Calu3 (cell line): ENCODE results near the gene DUSP14. TPM values are rescaled to one million over a fixed set of nuclear protein-coding genes. Genes with fewer than 3 reads are reported as not detected.
A peak's percentile ranks its signal among the peaks of the same experiment; 100 is the strongest.

Experiments
- BruUV-seq: library from RNA; stranded (reverse); fragments of 400-500 nt; replicated peaks from 2 replicates; lab custom pipeline; 2021; lab: Mats Ljungman, UMichigan
- CTCF ChIA-PET: fragments of 300-600 bp; sonication (Branson Sonifier 250); formaldehyde crosslinking; loops from one replicate; lab custom pipeline; 2022; ENCODE audit warnings: antibody characterized with exemption; lab: Charles Lee
- DNase-seq: peaks from one replicate; pipeline ENCODE4 v3.0.0; 2022
- H3K27ac Mint-ChIP-seq: one replicate; pipeline ENCODE4 v1.8.0; 2022; ENCODE audit warnings: mixed read lengths; ENCODE audit not compliant: unreplicated experiment
- H3K27me3 Mint-ChIP-seq: one replicate; pipeline ENCODE4 v1.8.0; 2022; ENCODE audit warnings: mixed read lengths; ENCODE audit not compliant: unreplicated experiment
- H3K36me3 Mint-ChIP-seq: one replicate; pipeline ENCODE4 v1.8.0; 2022; ENCODE audit warnings: mild to moderate bottlenecking, moderate library complexity, mixed read lengths; ENCODE audit not compliant: insufficient read depth, unreplicated experiment
- H3K4me1 Mint-ChIP-seq: one replicate; pipeline ENCODE4 v1.8.0; 2022; ENCODE audit warnings: mild to moderate bottlenecking, low read depth, mixed read lengths; ENCODE audit not compliant: unreplicated experiment
- H3K4me3 Mint-ChIP-seq: one replicate; pipeline ENCODE4 v1.8.0; 2022; ENCODE audit warnings: mild to moderate bottlenecking, low read depth, moderate library complexity, mixed read lengths; ENCODE audit not compliant: unreplicated experiment
- H3K9me3 Mint-ChIP-seq: one replicate; pipeline ENCODE4 v1.8.0; 2022; ENCODE audit warnings: low read depth, mixed read lengths; ENCODE audit not compliant: unreplicated experiment
- intact Hi-C: fragments of 100-400 bp; cut with micrococcal nuclease; formaldehyde crosslinking; loops from one replicate; pipeline ENCODE4 v1.10.0; 2022; ENCODE audit not compliant: unreplicated experiment
- total RNA-seq: library from RNA; stranded (reverse); gene quantifications from 2 replicates; pipeline ENCODE4 v1.2.3, GENCODE V29; 2022
- TF ChIP-seq, protein P1 (sequence below): fragments of 200-600 bp; IDR thresholded peaks from one replicate; pipeline ENCODE4 v1.8.0; 2022; ENCODE audit warnings: antibody characterized with exemption; ENCODE audit not compliant: unreplicated experiment

Gene DUSP14
- total RNA-seq, 1 experiment from 2014 or later: 75.2 TPM

DNA sequence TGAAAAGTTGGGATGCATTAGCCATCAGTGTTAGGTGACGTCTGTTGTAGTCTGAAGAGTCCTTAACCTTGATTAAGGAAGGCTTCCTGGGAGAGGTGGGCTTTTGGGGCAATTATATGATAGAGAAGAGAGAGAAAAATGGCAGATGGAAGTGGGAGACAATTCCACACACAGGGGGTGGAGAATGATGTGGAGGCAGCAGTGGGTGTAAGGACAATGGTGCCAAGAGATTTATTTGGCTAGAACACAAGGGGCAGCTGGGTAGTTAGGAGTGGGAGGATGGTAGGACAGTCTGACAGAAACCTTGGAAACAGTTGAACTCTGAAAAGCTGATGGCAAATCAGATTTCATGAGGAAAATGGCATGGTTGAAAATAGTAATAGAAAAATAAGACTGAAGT is 10.7 kb upstream of the DUSP14 start:
- intact Hi-C loops: no loop called here
- Mint-ChIP-seq H3K4me1 (peaks cover 30% of the 10 kb centered on the region), H3K4me3 (no peak overlapping the region), H3K27me3 (no peaks in the 10 kb centered on the region), H3K36me3 (peaks cover 47% of the 10 kb centered on the region), H3K9me3 (no peaks in the 10 kb centered on the region), H3K27ac (no peak overlapping the region)
- BruUV-seq: no TSS peak
- CTCF ChIA-PET: interaction anchor here (3.2 kb wide), 1 partner anchor 9 kb away, joined by 12 read pairs; no protein-coding TSS in a partner anchor
- no peak for DNase-seq
- TF ChIP-seq, protein P1, sequence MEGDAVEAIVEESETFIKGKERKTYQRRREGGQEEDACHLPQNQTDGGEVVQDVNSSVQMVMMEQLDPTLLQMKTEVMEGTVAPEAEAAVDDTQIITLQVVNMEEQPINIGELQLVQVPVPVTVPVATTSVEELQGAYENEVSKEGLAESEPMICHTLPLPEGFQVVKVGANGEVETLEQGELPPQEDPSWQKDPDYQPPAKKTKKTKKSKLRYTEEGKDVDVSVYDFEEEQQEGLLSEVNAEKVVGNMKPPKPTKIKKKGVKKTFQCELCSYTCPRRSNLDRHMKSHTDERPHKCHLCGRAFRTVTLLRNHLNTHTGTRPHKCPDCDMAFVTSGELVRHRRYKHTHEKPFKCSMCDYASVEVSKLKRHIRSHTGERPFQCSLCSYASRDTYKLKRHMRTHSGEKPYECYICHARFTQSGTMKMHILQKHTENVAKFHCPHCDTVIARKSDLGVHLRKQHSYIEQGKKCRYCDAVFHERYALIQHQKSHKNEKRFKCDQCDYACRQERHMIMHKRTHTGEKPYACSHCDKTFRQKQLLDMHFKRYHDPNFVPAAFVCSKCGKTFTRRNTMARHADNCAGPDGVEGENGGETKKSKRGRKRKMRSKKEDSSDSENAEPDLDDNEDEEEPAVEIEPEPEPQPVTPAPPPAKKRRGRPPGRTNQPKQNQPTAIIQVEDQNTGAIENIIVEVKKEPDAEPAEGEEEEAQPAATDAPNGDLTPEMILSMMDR: no peak

GRCh38 chr17:37480427-37480826 is 9.3 kb upstream of the DUSP14 start:
- Mint-ChIP-seq H3K27me3 (no peaks in the 10 kb centered on the region), H3K4me3 (no peak overlapping the region), H3K27ac (no peak overlapping the region), H3K36me3 (peaks cover 38% of the 10 kb centered on the region), H3K9me3 (no peaks in the 10 kb centered on the region), H3K4me1 (peaks cover 29% of the 10 kb centered on the region)
- intact Hi-C loops: no loop called here
- no peak for DNase-seq
- TF ChIP-seq, protein P1: no peak
- no TSS peak for BruUV-seq
- CTCF ChIA-PET: interaction anchor here (0.5 to 1.2 kb wide), 7 partner anchors 9 to 372 kb away, joined by 3 to 6 read pairs (median 3); partner anchors contain the start of genes DUSP14 and SYNRG

DNA sequence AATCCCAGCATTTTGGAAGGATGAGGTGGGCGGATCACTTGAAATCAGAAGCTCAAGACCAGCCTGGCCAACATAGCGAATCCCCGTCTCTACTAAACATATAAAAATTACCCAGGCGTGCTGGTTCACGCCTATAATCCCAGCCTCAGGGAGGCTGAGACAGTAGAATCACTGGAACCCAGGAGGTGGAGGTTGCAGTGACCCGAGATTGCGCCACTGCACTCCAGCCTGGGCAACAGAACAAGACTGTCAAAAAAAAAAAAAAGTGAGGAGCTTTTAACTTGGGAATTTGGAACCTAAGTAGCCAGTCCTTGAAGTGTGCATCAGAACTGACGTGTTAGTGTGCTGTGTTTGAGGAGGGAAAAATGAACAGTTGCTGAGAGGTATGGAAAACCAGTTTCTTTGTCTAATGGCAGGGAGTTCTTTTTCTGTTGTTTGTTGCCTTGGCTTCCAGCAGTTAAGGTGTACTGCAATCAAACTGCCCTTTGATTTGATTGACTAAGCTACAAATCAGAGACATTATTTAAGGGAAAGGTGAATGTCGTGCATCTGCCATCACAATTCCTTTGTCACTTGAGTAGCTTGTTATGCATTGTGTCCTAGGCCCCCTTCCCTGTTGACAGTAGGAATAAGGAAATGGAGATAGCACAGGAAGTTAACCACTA is 8.6 kb upstream of the DUSP14 start:
- no TSS peak for BruUV-seq
- CTCF ChIA-PET: interaction anchor here (0.7 to 1.6 kb wide), 4 partner anchors 9 to 122 kb away, joined by 3 to 6 read pairs (median 4); partner anchors contain the start of gene DUSP14
- no peak overlapping the region for H3K4me3 Mint-ChIP-seq

DNA sequence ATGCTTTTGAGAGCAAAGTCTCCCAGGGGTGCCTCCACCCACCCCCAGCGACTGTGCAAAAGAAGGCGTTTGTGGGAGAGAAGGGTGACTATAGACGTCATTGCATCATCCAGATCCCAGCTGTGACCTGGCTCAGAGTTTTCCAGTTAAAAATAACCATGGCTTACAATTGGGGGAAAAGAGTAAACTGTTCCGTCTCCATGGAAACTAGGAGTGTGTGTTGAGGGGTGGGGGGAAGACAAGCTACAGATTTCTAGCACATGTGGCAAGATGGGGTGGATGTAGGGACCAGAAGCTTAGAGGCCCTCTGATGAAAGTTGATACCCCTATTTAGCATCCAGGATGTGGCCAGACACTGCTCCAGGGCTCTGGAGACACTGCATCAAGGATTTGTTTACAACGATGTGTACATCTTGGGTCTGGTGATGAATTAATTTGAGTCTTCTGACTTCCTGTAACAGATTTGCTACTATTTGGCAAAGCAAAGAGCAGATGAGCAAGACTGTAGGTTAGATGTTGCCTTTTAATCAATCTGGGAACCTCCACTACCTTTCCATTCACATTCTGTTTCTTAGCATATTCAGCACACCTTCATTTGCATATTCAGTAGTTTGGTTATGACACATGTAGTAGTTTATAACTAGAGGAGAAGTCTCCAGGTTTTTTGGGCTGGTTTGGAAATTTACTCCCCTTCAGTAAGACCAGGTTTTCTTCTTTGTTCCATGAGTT is 6.2 kb upstream of the DUSP14 start:
- CTCF ChIA-PET: interaction anchor here (0.6 to 1.0 kb wide), 3 partner anchors 11 to 939 kb away, joined by 3 to 5 read pairs (median 4); partner anchors contain the start of gene GGNBP2
- BruUV-seq: TSS peak; percentile 13
- H3K27ac Mint-ChIP-seq: no peak overlapping the region
- TF ChIP-seq, protein P1: no peak
- no peaks in the 10 kb centered on the region for H3K9me3 Mint-ChIP-seq
- no peak overlapping the region for H3K4me3 Mint-ChIP-seq
- peaks cover 18% of the 10 kb centered on the region for H3K4me1 Mint-ChIP-seq
- H3K27me3 Mint-ChIP-seq: no peaks in the 10 kb centered on the region
- H3K36me3 Mint-ChIP-seq: peaks cover 14% of the 10 kb centered on the region
- DNase-seq: no peak
- intact Hi-C loops: no loop called here

More for the DNA sequence above, 8.6 kb upstream of the DUSP14 start:
- no peak for DNase-seq
- peaks cover 31% of the 10 kb centered on the region for H3K36me3 Mint-ChIP-seq
- TF ChIP-seq, protein P1: no peak
- no peaks in the 10 kb centered on the region for H3K27me3 Mint-ChIP-seq
- H3K9me3 Mint-ChIP-seq: no peaks in the 10 kb centered on the region
- intact Hi-C loops: no loop called here
- peaks cover 22% of the 10 kb centered on the region for H3K4me1 Mint-ChIP-seq
- H3K27ac Mint-ChIP-seq: no peak overlapping the region
